ENCODE data around the gene ZCCHC24. TPM values are rescaled to one million over a fixed set of nuclear protein-coding genes. Genes with fewer than 3 reads are reported as not detected.

Gene ZCCHC24
- total RNA-seq, 4 donors from 2014 or later: 37.6 to 75.7 (median 48.7) TPM

DNA sequence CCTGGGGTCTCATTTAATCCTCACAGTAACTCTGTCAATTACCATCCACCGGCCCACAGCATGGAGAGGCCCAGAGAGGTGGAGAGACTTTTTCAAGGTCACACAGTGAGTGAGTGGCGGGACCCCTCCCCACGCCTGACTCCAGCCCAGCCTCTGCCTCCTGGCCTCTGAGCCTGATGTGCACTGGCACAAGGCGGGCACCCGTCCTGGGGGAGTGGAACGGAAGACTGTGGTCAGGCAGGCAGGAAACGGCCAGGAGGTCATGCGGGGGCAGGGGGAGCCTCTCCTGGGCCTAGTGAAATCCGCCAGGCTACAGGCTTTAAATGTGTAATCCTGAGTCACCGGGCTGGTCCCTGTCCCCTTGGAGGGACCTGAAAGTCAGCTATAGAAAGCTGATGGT lies 32.2 kb downstream of the ZCCHC24 start:
- TF ChIP-seq, protein P1, sequence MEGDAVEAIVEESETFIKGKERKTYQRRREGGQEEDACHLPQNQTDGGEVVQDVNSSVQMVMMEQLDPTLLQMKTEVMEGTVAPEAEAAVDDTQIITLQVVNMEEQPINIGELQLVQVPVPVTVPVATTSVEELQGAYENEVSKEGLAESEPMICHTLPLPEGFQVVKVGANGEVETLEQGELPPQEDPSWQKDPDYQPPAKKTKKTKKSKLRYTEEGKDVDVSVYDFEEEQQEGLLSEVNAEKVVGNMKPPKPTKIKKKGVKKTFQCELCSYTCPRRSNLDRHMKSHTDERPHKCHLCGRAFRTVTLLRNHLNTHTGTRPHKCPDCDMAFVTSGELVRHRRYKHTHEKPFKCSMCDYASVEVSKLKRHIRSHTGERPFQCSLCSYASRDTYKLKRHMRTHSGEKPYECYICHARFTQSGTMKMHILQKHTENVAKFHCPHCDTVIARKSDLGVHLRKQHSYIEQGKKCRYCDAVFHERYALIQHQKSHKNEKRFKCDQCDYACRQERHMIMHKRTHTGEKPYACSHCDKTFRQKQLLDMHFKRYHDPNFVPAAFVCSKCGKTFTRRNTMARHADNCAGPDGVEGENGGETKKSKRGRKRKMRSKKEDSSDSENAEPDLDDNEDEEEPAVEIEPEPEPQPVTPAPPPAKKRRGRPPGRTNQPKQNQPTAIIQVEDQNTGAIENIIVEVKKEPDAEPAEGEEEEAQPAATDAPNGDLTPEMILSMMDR (IDR thresholded peaks at IDR 0.05; ENCODE audit: low read depth): no peak

DNA sequence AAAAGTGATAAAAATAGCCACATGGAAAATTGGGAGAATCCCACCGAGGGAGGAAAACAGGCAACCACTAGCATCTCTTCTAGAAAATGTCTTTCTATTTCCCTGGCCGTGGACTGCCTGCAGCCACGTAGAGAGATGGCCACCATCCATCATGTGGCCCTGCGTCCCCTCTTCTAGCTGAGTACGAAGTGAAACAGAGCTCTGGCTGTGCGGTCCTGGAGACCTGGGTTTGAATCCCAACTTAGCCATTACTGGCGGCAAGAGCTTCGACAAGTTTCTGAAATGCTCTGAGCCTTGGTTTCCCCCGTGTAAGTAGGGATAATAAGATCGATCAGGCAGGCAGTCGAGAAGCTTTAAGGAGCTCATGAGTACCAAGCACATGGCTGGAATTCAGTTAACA lies 32.9 kb downstream of the ZCCHC24 start:
- TF ChIP-seq, protein P1 (IDR thresholded peaks at IDR 0.05; ENCODE audit: low read depth): no peak

DNA sequence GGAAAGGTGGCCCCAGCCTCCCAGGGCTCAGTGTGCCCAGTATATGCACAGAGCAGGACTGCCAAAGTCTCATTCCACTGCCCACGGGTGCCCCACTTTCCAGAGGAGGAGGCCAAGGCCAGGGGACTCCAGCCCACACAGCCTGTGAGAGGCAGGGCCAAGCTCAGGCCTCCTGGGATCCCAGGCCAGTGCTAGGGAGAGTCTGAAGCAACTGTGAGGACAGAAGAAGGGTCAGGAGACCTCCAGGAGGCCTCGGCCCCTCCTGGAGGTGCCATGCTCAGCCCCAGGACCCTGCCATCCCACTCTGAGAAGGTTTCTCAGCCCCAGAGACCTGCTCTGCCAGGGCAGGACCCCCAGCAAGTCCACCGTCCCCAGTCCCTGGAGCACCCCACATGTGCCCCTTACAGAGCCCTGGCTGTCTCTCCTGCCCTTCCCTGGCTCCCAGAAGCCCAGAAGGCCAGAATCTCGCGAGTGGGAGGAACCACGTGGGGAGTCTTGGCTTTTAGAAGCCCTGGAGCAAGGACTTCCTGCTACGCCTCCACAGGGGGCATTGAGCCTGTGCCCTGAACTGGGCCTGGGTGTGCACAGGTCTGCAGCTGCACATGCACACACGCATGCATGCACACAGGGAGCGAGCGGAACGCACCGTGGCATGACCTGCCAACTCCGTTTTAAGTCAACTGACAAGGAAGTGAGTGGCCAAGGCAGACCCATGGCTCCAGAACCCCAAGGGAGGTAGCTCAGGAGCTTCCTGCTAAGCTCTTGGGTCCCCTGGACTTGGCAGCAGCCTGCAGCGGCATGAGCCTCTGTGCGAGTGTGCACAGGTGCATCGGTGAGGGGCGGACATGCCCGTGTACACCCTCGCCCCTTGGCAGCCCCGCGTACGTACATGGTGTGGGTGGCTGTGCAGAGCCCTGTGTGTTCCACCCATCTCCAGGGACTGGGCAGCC lies 33.6 kb downstream of the ZCCHC24 start:
- TF ChIP-seq, protein P1 (IDR thresholded peaks at IDR 0.05; ENCODE audit: low read depth): no peak

DNA sequence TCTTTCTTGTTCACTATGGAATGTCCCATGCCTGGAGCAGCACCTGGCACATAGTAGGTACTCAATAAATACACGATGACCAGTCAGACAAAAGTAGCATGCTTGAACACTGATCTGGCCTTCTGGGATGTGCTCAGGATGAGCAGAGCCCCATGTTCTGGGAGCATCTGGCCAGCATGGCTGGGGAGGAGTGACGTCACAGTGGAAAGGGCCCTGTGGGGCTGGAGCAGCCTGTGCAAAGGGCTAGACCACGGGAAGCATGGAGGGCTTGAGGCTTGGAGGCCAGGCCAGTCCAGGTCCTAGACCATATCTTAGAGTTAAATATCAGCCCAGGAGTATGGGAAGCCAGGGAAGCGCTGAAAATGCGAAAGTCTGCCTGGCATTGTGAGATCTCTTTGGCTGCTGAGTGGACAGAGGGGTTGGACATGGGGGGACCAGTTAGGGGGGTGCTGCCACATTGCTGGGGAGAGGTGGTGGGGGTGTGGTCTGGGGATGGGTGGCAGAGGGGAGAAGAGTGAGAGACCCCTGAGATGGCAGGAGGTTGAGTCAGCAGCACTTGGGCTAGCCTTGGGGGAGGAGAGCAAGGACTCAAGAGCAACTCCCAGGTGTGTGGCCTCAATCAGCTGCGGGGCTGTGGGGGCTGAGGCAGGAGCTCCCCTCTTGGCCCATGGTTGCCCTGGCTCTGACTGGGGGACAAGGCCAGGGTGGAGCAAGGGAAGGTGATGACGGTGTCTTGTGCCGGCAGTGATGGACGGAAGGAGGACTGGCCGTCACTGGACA lies 34.9 kb downstream of the ZCCHC24 start:
- TF ChIP-seq, protein P1 (IDR thresholded peaks at IDR 0.05; ENCODE audit: low read depth): no peak

DNA sequence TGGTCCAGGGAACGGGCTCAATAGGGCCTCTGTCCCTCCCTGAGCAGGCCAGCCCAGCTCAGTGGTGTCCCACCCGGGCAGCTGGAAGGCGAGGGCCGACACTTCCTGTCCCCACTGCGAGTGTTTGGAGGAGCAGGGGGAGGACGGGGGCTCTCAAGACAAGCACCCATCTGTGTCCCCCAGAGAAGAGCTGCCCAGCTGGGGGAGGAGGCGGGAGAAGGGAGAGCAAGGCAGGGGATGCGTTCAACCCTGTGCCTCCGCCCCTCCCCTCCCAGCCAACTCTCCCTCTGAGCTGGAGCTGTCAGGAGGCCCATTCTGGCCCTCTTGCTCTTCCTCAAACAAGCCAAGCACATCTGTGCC lies 35.7 kb downstream of the ZCCHC24 start:
- TF ChIP-seq, protein P1 (IDR thresholded peaks at IDR 0.05; ENCODE audit: low read depth): no peak

DNA sequence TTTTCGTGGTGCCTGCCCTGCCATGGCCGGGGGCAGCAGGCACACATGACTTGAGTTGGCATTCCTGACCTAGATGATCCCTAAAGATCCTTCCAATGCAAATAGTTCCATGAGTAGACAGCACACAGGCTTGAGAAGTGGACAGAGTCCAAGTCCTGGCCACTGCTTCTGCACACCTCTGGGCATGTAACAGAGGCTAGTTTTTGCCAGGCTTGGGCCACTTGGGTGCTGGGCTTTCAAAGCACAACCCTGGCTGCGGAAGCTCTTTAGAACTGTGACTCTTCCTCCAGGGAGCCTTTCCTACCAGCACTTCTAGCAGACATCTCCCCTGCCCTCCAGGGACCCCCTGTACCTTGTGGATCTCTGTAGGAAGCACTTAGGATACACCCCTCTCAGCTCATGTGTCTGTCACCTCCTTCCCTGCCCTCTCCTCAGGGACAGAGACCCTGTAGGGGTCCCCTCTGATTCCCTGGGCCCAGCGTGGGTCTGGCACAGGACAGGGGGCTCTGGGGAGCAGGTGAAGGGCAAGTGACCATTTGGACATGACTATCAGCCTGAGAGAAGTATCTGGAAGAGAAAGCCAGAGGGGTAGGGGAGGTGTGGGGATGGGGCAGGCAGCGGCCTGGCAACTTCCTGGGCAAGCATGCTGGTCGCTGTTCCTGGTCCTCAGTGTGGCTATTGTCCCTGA lies 36.2 kb downstream of the ZCCHC24 start:
- TF ChIP-seq, protein P1 (IDR thresholded peaks at IDR 0.05; ENCODE audit: low read depth): no peak
